ENCODE measurements around the gene SEZ6. TPM values are rescaled to one million over a fixed set of nuclear protein-coding genes. Genes with fewer than 3 reads are reported as not detected.

SEZ6 gene
- total and polyA plus RNA-seq, 10 of the 15 experiments (the other 5 are each of a cell fraction or from before 2014, with no cell fraction given) = 0.05 to 0.87 (median 0.17) TPM; not detected in 4

GRCh38 chr17:28910534-28910933 is 95.3 kb downstream of the SEZ6 start:
- no peaks in the 10 kb centered on the region for H3K27me3 ChIP-seq (replicated peaks in 1 of 2; ENCODE audit: control insufficient read depth in 2 of 2, insufficient read depth in 2 of 2, low read length in 1 of 2)
- CTCF ChIA-PET = interaction anchor here (0.7 to 17.3 kb wide), 6 partner anchors 8 to 147 kb away, joined by 3 to 175 read pairs (median 4); no protein-coding TSS in a partner anchor
- no peak overlapping the region for H2AFZ ChIP-seq (ENCODE audit: control insufficient read depth, low read depth, low read length)
- no peaks in the 10 kb centered on the region for H3K9me3 ChIP-seq (replicated peaks; ENCODE audit: control insufficient read depth, insufficient read depth, low read length)
- H3K9ac ChIP-seq (ENCODE audit: control insufficient read depth, insufficient read depth, low read length) = no peak overlapping the region
- no peak overlapping the region for H3K4me3 ChIP-seq
- ATAC-seq = no peak
- intact Hi-C loops (cut with micrococcal nuclease; ENCODE audit: unreplicated experiment) (no loop called here), in situ Hi-C loops (cut with MboI) (no loop called here)
- no TSS peak for BruUV-seq (replicated peaks)
- no peak overlapping the region for H3K27ac ChIP-seq (ENCODE audit: control insufficient read depth, insufficient read depth)
- WGBS (ENCODE audit: insufficient coverage, insufficient replicate concordance, low lambda C conversion rate, missing lambda C conversion rate) = 95% methylated on average over 1 of the region's 1 CpG
- RAD21 ChIA-PET (ENCODE audit: unreplicated experiment) = interaction anchor here (5.7 kb wide), 1 partner anchor 147 kb away, joined by 23 read pairs; no protein-coding TSS in a partner anchor
- no peaks in the 10 kb centered on the region for H4K20me1 ChIP-seq (ENCODE audit: control insufficient read depth, insufficient read depth)
- POLR2A ChIA-PET = interaction anchor here (0.7 kb wide), 1 partner anchor 370 kb away, joined by 10 read pairs; no protein-coding TSS in a partner anchor
- H3K79me2 ChIP-seq (ENCODE audit: control insufficient read depth, insufficient read depth, low read length) = no peaks in the 10 kb centered on the region
- H3K4me1 ChIP-seq (ENCODE audit: control insufficient read depth, insufficient read depth, low read length) = no peaks in the 10 kb centered on the region
- TF ChIP-seq YBX1 (IDR thresholded peaks at IDR 0.05) = no peak
- no peak overlapping the region for H3K4me2 ChIP-seq (ENCODE audit: control insufficient read depth, insufficient read depth)
- H3K36me3 ChIP-seq (ENCODE audit: control insufficient read depth in 2 of 2, insufficient read depth in 2 of 2, low read length in 1 of 2) = peaks cover 50 to 63% of the 10 kb centered on the region in 2 experiments
- SMC1A ChIA-PET (ENCODE audit: uncharacterized antibody, unreplicated experiment) = interaction anchor here (0.8 to 1.6 kb wide), 4 partner anchors 17 to 146 kb away, joined by 3 to 5 read pairs (median 5); no protein-coding TSS in a partner anchor
- no peak for FAIRE-seq
- DNase-seq (ENCODE audit: low read depth, low spot score) = no peak

GRCh38 chr17:28908640-28909167 is 97.1 kb downstream of the SEZ6 start:
- Histone ChIP-seq H3K27me3 (replicated peaks in 1 of 2; ENCODE audit: control insufficient read depth in 2 of 2, insufficient read depth in 2 of 2, low read length in 1 of 2) (no peaks in the 10 kb centered on the region), H3K79me2 (ENCODE audit: control insufficient read depth, insufficient read depth, low read length) (no peaks in the 10 kb centered on the region), H3K4me3 (no peak overlapping the region), H4K20me1 (ENCODE audit: control insufficient read depth, insufficient read depth) (no peaks in the 10 kb centered on the region), H3K9me3 (replicated peaks; ENCODE audit: control insufficient read depth, insufficient read depth, low read length) (no peaks in the 10 kb centered on the region), H2AFZ (ENCODE audit: control insufficient read depth, low read depth, low read length) (no peak overlapping the region), H3K4me2 (ENCODE audit: control insufficient read depth, insufficient read depth) (no peak overlapping the region), H3K27ac (ENCODE audit: control insufficient read depth, insufficient read depth) (no peak overlapping the region), H3K36me3 (ENCODE audit: control insufficient read depth in 2 of 2, insufficient read depth in 2 of 2, low read length in 1 of 2) (peaks cover 42 to 51% of the 10 kb centered on the region in 2 experiments), H3K9ac (ENCODE audit: control insufficient read depth, insufficient read depth, low read length) (no peak overlapping the region), H3K4me1 (ENCODE audit: control insufficient read depth, insufficient read depth, low read length) (no peaks in the 10 kb centered on the region)
- ATAC-seq = no peak
- in situ Hi-C loops (cut with MboI) = no loop called here
- ChIA-PET CTCF (interaction anchor here (1.5 to 17.3 kb wide), 5 partner anchors 9 to 182 kb away, joined by 4 to 175 read pairs (median 6); no protein-coding TSS in a partner anchor), RAD21 (ENCODE audit: unreplicated experiment) (interaction anchor here (5.7 kb wide), 1 partner anchor 145 kb away, joined by 23 read pairs; no protein-coding TSS in a partner anchor), POLR2A (interaction anchor here (1.2 to 1.8 kb wide), 2 partner anchors 11 to 144 kb away, joined by 3 to 6 read pairs; partner anchors contain the start of gene FLOT2), SMC1A (ENCODE audit: uncharacterized antibody, unreplicated experiment) (interaction anchor here (1.4 to 3.2 kb wide), 4 partner anchors 17 to 145 kb away, joined by 3 to 22 read pairs (median 6); partner anchors contain the start of gene FAM222B)
- no peak for DNase-seq (ENCODE audit: low read depth, low spot score)
- BruUV-seq (replicated peaks) = no TSS peak
- FAIRE-seq = no peak
- no peak for TF ChIP-seq SP1 (IDR thresholded peaks at IDR 0.05; ENCODE audit: low read depth, low read length)
- TF ChIP-seq SMC3 (IDR thresholded peaks at IDR 0.05; ENCODE audit: borderline replicate concordance, low read length) = no peak
- no peak for TF ChIP-seq HDAC2 (IDR thresholded peaks at IDR 0.05)
- no peak for TF ChIP-seq ZNF274 (IDR thresholded peaks at IDR 0.05; ENCODE audit: insufficient read depth, insufficient read length)
- TF ChIP-seq EGR1 (IDR thresholded peaks at IDR 0.05; ENCODE audit: borderline replicate concordance in 1 of 2, low read depth in 2 of 2, low read length in 2 of 2) = no peak
- no peak for TF ChIP-seq ZNF687 (IDR thresholded peaks at IDR 0.05)
- TF ChIP-seq NR2C2 (IDR thresholded peaks at IDR 0.05; ENCODE audit: borderline replicate concordance, control insufficient read depth, insufficient read length, low read depth) = no peak
- TF ChIP-seq JUND (IDR thresholded peaks at IDR 0.05; ENCODE audit: low read depth, low read length) = no peak
- TF ChIP-seq EZH2 (IDR thresholded peaks at IDR 0.05; ENCODE audit: borderline replicate concordance, control insufficient read depth, low read depth, low read length) = no peak
- TF ChIP-seq NBN (IDR thresholded peaks at IDR 0.05) = no peak
- no peak for TF ChIP-seq PKNOX1 (IDR thresholded peaks at IDR 0.05)
- 93% methylated on average over 6 of the region's 6 CpGs for WGBS (ENCODE audit: insufficient coverage, insufficient replicate concordance, low lambda C conversion rate, missing lambda C conversion rate)
- intact Hi-C loops (cut with micrococcal nuclease; ENCODE audit: unreplicated experiment) = no loop called here

Data from GM12878 (cell line).